Nephron progenitor cell (in vitro differentiated cells): ENCODE results near the gene CHD1L.

Source experiments
- DNase-seq: peaks from one replicate; pipeline ENCODE4 v3.0.0; 2021
- H3K27ac Mint-ChIP-seq: 2 replicates; pipeline ENCODE4 v1.8.0; 2021; ENCODE audit warnings: mild to moderate bottlenecking, moderate library complexity, mixed read lengths
- H3K27me3 Mint-ChIP-seq: 2 replicates; pipeline ENCODE4 v1.8.0; 2021; ENCODE audit warnings: mild to moderate bottlenecking, low read depth, mixed read lengths; ENCODE audit not compliant: poor library complexity
- H3K36me3 Mint-ChIP-seq: 2 replicates; pipeline ENCODE4 v1.8.0; 2021; ENCODE audit warnings: low read depth, mixed read lengths
- H3K4me1 Mint-ChIP-seq: 2 replicates; pipeline ENCODE4 v1.8.0; 2021; ENCODE audit warnings: mixed read lengths
- H3K4me3 Mint-ChIP-seq: 2 replicates; pipeline ENCODE4 v1.8.0; 2021; ENCODE audit warnings: mild to moderate bottlenecking, moderate library complexity, mixed read lengths
- H3K9me3 Mint-ChIP-seq: 2 replicates; pipeline ENCODE4 v1.8.0; 2021; ENCODE audit warnings: mild to moderate bottlenecking, moderate library complexity, mixed read lengths
- TF ChIP-seq, protein P1 (sequence below): fragments of 200-600 bp; sonication (generic); IDR thresholded peaks from 2 replicates; pipeline ENCODE4 v1.5.0; 2021; ENCODE audit warnings: antibody characterized with exemption

Gene CHD1L

DNA sequence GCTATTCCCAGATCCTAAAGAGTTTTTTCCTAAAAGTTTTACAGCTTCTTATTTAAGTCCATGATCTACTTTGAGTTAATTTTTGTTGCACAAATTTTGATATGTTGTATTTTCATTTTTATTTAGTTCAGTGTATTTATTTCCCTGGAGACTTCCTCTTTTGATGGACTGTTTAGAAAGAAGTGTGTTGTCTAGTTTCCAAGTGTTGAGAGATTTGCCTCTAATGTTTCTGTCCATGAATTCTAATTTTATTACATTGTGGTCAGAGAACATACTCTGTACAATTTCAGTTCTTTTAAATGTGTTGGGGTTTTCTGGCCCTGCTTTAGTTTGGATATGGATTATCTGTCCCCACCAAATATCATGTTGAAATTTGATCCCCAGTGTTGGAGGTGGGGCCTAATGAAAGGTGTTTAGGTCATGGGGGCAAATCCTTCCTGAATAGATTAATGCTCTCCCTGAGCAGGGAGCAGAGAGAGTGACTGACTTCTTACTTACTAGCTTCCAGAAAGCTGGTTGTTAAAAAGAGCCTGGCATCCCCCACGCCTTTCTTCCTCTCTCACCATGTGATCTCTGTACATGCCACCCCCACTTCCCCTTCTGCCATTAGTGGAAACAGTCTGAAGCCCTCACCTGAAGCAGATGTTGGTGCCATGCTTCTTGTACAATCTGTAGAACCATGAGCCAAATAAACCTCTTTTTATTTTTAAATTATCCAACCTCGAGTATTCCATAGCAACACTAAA, 4.6 kb downstream of the CHD1L start:
- TF ChIP-seq, protein P1, sequence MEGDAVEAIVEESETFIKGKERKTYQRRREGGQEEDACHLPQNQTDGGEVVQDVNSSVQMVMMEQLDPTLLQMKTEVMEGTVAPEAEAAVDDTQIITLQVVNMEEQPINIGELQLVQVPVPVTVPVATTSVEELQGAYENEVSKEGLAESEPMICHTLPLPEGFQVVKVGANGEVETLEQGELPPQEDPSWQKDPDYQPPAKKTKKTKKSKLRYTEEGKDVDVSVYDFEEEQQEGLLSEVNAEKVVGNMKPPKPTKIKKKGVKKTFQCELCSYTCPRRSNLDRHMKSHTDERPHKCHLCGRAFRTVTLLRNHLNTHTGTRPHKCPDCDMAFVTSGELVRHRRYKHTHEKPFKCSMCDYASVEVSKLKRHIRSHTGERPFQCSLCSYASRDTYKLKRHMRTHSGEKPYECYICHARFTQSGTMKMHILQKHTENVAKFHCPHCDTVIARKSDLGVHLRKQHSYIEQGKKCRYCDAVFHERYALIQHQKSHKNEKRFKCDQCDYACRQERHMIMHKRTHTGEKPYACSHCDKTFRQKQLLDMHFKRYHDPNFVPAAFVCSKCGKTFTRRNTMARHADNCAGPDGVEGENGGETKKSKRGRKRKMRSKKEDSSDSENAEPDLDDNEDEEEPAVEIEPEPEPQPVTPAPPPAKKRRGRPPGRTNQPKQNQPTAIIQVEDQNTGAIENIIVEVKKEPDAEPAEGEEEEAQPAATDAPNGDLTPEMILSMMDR, result no peak
- H3K36me3 Mint-ChIP-seq, result peaks cover 58% of the 10 kb centered on the region
- peaks cover 34% of the 10 kb centered on the region for H3K4me1 Mint-ChIP-seq
- peak overlapping the region; percentile 90 for H3K27ac Mint-ChIP-seq
- DNase-seq, result no peak
- H3K9me3 Mint-ChIP-seq, result peaks cover 44% of the 10 kb centered on the region
- no peaks in the 10 kb centered on the region for H3K27me3 Mint-ChIP-seq
- no peak overlapping the region for H3K4me3 Mint-ChIP-seq

DNA sequence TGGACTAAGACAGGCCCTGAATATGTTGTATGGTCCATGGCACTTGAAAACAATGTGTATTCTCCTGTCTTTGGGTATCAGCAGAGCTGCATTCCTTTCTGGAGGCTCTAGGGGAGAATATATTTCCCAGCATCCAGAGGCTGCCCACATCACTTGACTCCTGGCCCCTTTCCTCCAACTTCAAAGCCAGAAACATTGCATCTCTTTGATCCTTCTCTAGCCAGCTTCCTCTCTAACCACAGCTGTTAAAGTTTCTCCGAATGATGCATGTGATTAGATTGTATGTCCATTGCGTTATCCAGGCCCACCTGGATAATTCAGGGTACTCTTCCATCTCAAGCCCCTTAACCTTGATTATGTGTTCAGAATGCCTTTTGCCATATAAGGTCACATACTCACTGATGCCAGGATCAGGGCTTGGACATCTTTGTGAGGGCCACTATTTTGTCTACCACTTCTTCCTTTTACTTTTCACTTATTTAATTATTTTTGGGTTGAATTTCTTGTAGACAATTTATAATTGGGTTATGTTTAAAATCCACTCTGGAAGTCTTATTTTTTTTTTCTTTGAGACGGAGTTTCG, 5.3 kb downstream of the CHD1L start:
- peaks cover 64% of the 10 kb centered on the region for H3K36me3 Mint-ChIP-seq
- DNase-seq, result no peak
- H3K4me1 Mint-ChIP-seq, result peaks cover 32% of the 10 kb centered on the region
- TF ChIP-seq, protein P1, result no peak
- H3K27me3 Mint-ChIP-seq, result no peaks in the 10 kb centered on the region
- peaks cover 44% of the 10 kb centered on the region for H3K9me3 Mint-ChIP-seq
- no peak overlapping the region for H3K4me3 Mint-ChIP-seq
- H3K27ac Mint-ChIP-seq, result no peak overlapping the region

DNA sequence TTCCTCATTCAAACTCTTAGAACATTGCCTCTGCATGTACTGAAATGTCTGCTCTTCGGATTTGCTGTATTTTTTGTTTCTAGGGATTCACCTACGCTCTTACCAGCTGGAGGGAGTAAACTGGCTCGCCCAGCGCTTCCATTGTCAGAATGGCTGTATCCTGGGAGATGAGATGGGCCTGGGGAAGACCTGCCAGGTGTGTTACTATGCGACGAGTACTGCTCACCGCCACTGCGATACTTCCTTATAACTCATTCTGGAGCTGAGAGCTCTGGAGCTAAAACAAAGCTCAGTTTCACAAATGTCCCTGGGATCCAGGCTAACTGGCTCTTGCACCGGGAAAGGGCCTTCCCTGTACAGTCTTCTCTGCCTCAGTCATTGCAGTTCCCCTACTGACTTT, 10.1 kb downstream of the CHD1L start:
- Mint-ChIP-seq H3K27ac (no peak overlapping the region), H3K36me3 (peaks cover 82% of the 10 kb centered on the region)

DNA sequence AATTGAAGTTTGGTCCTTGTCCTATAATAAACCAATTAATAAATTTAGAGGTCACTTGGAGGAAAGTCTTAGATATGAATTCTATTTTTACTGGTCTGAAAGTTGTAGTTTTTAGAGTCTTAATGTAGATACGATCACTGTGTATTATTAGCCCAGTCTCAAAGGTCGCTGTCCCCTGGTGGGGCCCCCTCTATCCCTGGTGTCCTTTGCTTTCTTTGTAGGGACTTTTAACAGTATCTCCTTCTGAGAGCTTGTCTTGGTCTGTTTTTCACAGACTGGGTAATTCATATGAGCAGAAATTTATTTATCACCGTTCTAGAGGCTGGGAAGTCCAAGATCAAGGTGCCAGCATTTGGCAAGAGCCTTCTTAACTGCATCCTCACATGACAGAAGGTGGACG, 18.5 kb downstream of the CHD1L start:
- Mint-ChIP-seq H3K4me3 (no peak overlapping the region), H3K4me1 (no peaks in the 10 kb centered on the region), H3K9me3 (no peaks in the 10 kb centered on the region), H3K27me3 (no peaks in the 10 kb centered on the region), H3K27ac (peak overlapping the region; percentile 47), H3K36me3 (peaks cover 82% of the 10 kb centered on the region)
- TF ChIP-seq, protein P1, result no peak
- no peak for DNase-seq

More for the DNA sequence above, 10.1 kb downstream of the CHD1L start:
- Mint-ChIP-seq H3K27me3 (no peaks in the 10 kb centered on the region), H3K4me1 (peaks cover 4% of the 10 kb centered on the region), H3K4me3 (no peak overlapping the region), H3K9me3 (peaks cover 26% of the 10 kb centered on the region)
- DNase-seq, result no peak
- TF ChIP-seq, protein P1, result no peak

DNA sequence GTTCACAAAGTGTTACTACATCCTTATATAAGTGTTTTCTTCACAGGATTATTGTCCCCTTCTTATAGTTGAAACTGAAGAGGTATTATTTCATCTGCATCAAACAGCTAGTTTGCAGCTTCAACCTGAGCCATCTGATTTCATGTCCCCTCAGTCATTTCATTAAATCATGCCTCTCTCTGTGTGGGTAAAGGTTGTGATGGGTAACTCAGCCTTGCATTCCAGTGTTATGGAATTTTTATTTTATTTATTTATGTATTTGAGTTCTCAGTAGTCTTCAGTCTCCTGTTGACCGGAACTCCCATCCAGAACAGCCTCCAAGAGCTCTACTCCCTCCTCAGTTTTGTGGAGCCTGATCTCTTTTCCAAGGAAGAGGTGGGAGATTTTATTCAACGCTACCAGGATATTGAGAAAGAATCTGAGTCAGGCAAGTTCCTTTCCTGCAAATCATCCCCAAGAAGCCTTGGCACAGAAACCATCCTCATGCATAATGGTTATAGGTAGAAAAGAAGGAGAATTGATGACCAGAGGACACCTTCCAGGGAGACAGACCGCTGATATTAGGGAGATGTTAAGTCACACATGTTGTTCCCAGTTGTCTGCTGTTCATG, 21.8 kb downstream of the CHD1L start:
- TF ChIP-seq, protein P1, result no peak
- Mint-ChIP-seq H3K4me3 (no peak overlapping the region), H3K36me3 (peaks cover 88% of the 10 kb centered on the region), H3K27me3 (no peaks in the 10 kb centered on the region), H3K4me1 (no peaks in the 10 kb centered on the region), H3K27ac (no peak overlapping the region), H3K9me3 (no peaks in the 10 kb centered on the region)
- DNase-seq, result no peak
